H9 (cell line): Measurements from ENCODE around the gene ABCA1. TPM values are rescaled to one million over a fixed set of nuclear protein-coding genes. Genes with fewer than 3 reads are reported as not detected.

Experiments used
- DNase-seq: peaks from one replicate; pipeline ENCODE4 v3.0.0-alpha.2; 2017
- H2AFZ ChIP-seq: one replicate; pipeline ENCODE4 v1.6.1; 2013; ENCODE audit warnings: mild to moderate bottlenecking, low read length, control low read depth, moderate library complexity
- H2AK5ac ChIP-seq: 2 replicates; pipeline ENCODE4 v1.6.1; 2013; ENCODE audit warnings: low read length, control low read depth, mixed read lengths; ENCODE audit not compliant: insufficient read length
- H2BK120ac ChIP-seq: one replicate; pipeline ENCODE4 v1.6.1; 2013; ENCODE audit warnings: low read depth, mild to moderate bottlenecking, low read length, control low read depth, inconsistent platforms; ENCODE audit not compliant: poor library complexity, severe bottlenecking
- H2BK12ac ChIP-seq: 2 replicates; pipeline ENCODE4 v1.6.1; 2013; ENCODE audit warnings: low read length, control low read depth, mixed read lengths, low read depth; ENCODE audit not compliant: insufficient read length
- H2BK15ac ChIP-seq: 2 replicates; pipeline ENCODE4 v1.6.1; 2013; ENCODE audit warnings: low read depth, low read length, control low read depth
- H2BK20ac ChIP-seq: one replicate; pipeline ENCODE4 v1.6.1; 2013; ENCODE audit warnings: low read depth, mild to moderate bottlenecking, low read length, control low read depth, inconsistent platforms; ENCODE audit not compliant: poor library complexity, severe bottlenecking
- H2BK5ac ChIP-seq: 2 replicates; pipeline ENCODE4 v1.6.1; 2013; ENCODE audit warnings: low read length, control low read depth, mixed read lengths; ENCODE audit not compliant: insufficient read length
- H3K14ac ChIP-seq: 2 replicates; pipeline ENCODE4 v1.6.1; 2013; ENCODE audit warnings: low read length, control low read depth; ENCODE audit not compliant: insufficient read depth
- H3K18ac ChIP-seq: 2 replicates; pipeline ENCODE4 v1.6.1; 2013; ENCODE audit warnings: low read depth, mild to moderate bottlenecking, mixed read lengths, low read length, control low read depth; ENCODE audit not compliant: insufficient read length
- H3K23ac ChIP-seq: 2 replicates; pipeline ENCODE4 v1.6.1; 2013; ENCODE audit warnings: low read length, control low read depth, mixed read lengths, low read depth; ENCODE audit not compliant: insufficient read length
- H3K23me2 ChIP-seq: 2 replicates; pipeline ENCODE4 v1.6.1; 2013; ENCODE audit warnings: low read depth, mild to moderate bottlenecking, mixed read lengths, low read length, control low read depth; ENCODE audit not compliant: insufficient read length, poor library complexity, severe bottlenecking
- H3K27ac ChIP-seq: 2 replicates; pipeline ENCODE4 v1.5.1; 2013; ENCODE audit warnings: low read length, control low read depth, mixed read lengths, low read depth; ENCODE audit not compliant: insufficient read length
- H3K27me3 ChIP-seq: 2 replicates; pipeline ENCODE4 v1.6.1; 2013; ENCODE audit warnings: low read length, control low read depth, inconsistent platforms; ENCODE audit not compliant: insufficient read depth
- H3K4ac ChIP-seq: 2 replicates; pipeline ENCODE4 v1.6.1; 2013; ENCODE audit warnings: low read depth, mild to moderate bottlenecking, control low read depth, inconsistent platforms, low read length, moderate library complexity
- H3K4me1 ChIP-seq: 2 replicates; pipeline ENCODE4 v1.6.1; 2013; ENCODE audit warnings: low read length, control low read depth, inconsistent platforms; ENCODE audit not compliant: insufficient read depth
- H3K4me2 ChIP-seq: 2 replicates; pipeline ENCODE4 v1.6.1; 2013; ENCODE audit warnings: low read length, control low read depth, mixed read lengths; ENCODE audit not compliant: insufficient read length, insufficient read depth
- H3K56ac ChIP-seq: 2 replicates; pipeline ENCODE4 v1.6.1; 2013; ENCODE audit warnings: low read depth, mild to moderate bottlenecking, mixed read lengths, low read length, control low read depth; ENCODE audit not compliant: insufficient read length
- H3K79me1 ChIP-seq: 2 replicates; pipeline ENCODE4 v1.6.1; 2013; ENCODE audit warnings: low read depth, mild to moderate bottlenecking, moderate library complexity, low read length, control low read depth, inconsistent platforms; ENCODE audit not compliant: insufficient read depth, poor library complexity, severe bottlenecking
- H3K79me2 ChIP-seq: 2 replicates; pipeline ENCODE4 v1.6.1; 2013; ENCODE audit warnings: low read length, control low read depth, inconsistent platforms; ENCODE audit not compliant: insufficient read depth
- H3K9ac ChIP-seq: 2 replicates; pipeline ENCODE4 v1.6.1; 2013; ENCODE audit warnings: low read length, control low read depth, mixed read lengths; ENCODE audit not compliant: insufficient read length; ENCODE audit errors: extremely low read depth
- H3K9me3 ChIP-seq: one replicate; pipeline ENCODE4 v1.6.1; 2013; ENCODE audit warnings: low read depth, low read length, inconsistent platforms; ENCODE audit not compliant: control insufficient read depth
- H3T11ph ChIP-seq: one replicate; pipeline ENCODE4 v1.6.1; 2013; ENCODE audit warnings: mild to moderate bottlenecking, low read length, control low read depth, inconsistent platforms
- H4K20me1 ChIP-seq: one replicate; pipeline ENCODE4 v1.6.1; 2013; ENCODE audit not compliant: control insufficient read depth, insufficient read length, insufficient read depth
- H4K5ac ChIP-seq: 2 replicates; pipeline ENCODE4 v1.6.1; 2013; ENCODE audit warnings: low read depth, mild to moderate bottlenecking, mixed read lengths, low read length, control low read depth; ENCODE audit not compliant: insufficient read length
- H4K8ac ChIP-seq: replicated peaks from 2 replicates; pipeline ENCODE4 v1.6.1; 2013; ENCODE audit warnings: low read length, control low read depth, mixed read lengths, low read depth; ENCODE audit not compliant: insufficient read length
- H4K91ac ChIP-seq: 2 replicates; pipeline ENCODE4 v1.6.1; 2013; ENCODE audit warnings: low read depth, mild to moderate bottlenecking, moderate library complexity, mixed read lengths, low read length, control low read depth; ENCODE audit not compliant: insufficient read length
- H3K27ac Mint-ChIP-seq, 3 experiments: 2 replicates in 2 of 3; 3 replicates in 1 of 3; pipeline ENCODE4 v1.8.0; 2020 to 2021; ENCODE audit warnings: mixed read lengths in 3 of 3, mild to moderate bottlenecking in 1 of 3, moderate library complexity in 1 of 3
- H3K27me3 Mint-ChIP-seq: 2 replicates; pipeline ENCODE4 v1.8.0; 2021; ENCODE audit warnings: low read depth, mild to moderate bottlenecking, moderate library complexity, mixed read lengths
- H3K36me3 Mint-ChIP-seq, 3 experiments: 2 replicates in 2 of 3; 3 replicates in 1 of 3; pipeline ENCODE4 v1.8.0; 2020 to 2021; ENCODE audit warnings: low read depth in 3 of 3, mixed read lengths in 3 of 3; ENCODE audit not compliant: insufficient read depth in 1 of 3
- H3K4me1 Mint-ChIP-seq, 2 experiments: 2 replicates each; pipeline ENCODE4 v1.8.0; 2020; ENCODE audit warnings: mixed read lengths in 2 of 2
- H3K4me3 Mint-ChIP-seq, 2 experiments: 2 replicates in 1 of 2; 3 replicates in 1 of 2; pipeline ENCODE4 v1.8.0; 2020 to 2021; ENCODE audit warnings: mild to moderate bottlenecking in 2 of 2, mixed read lengths in 2 of 2, moderate library complexity in 1 of 2
- H3K9me3 Mint-ChIP-seq, 2 experiments: 2 replicates in 1 of 2; 3 replicates in 1 of 2; pipeline ENCODE4 v1.8.0; 2020; ENCODE audit warnings: mild to moderate bottlenecking in 2 of 2, mixed read lengths in 2 of 2, moderate library complexity in 1 of 2
- WGBS: extraction: QIAGEN DNeasy Blood & Tissue Kit; methylation state at CpG from one replicate; pipeline ENCODE4 v1.1.7; 2013; ENCODE audit warnings: missing lambda C conversion rate, low lambda C conversion rate, mixed read lengths; ENCODE audit not compliant: insufficient read length; ENCODE audit errors: extremely low coverage; 5-methylcytosine and 5-hydroxymethylcytosine counted together
- total RNA-seq: library from RNA; stranded (reverse); gene quantifications from 2 replicates; pipeline ENCODE4 v1.2.1, GENCODE V29; 2021
- TF ChIP-seq, protein P1 (sequence below): fragments of 200-600 bp; sonication (generic); conservative IDR thresholded peaks from 3 replicates; pipeline ENCODE4 v1.8.0; 2021; ENCODE audit warnings: antibody characterized with exemption, mild to moderate bottlenecking

ABCA1 gene
- total RNA-seq, 1 experiment from 2014 or later, result 16.6 TPM

DNA sequence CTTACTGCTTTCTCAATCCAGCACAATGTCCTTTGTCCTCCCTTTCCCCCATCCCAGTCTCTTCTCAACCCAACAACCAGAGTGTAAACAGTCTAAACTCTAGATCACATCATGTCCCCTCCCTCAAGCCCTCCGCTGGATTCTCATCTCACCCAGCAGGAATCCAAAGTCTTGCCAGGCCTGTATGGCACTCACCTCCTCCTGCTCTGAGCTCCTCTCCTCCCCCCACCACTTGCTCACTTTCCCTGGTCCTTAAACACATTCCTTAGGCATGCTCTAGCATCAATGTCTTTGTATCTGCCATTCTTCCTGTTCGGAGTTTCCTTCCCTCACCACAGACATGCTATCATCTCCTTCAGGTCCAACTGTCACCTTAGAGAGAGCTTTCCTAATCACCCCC, 85.3 kb downstream of the ABCA1 start:
- no peaks in the 10 kb centered on the region for H3K79me2 ChIP-seq
- no peak overlapping the region for H4K8ac ChIP-seq
- H3K23ac ChIP-seq, result no peak overlapping the region
- H2BK12ac ChIP-seq, result no peak overlapping the region
- H3K4me3 Mint-ChIP-seq, result no peak overlapping the region
- H3K27ac ChIP-seq, result no peak overlapping the region
- DNase-seq, result no peak
- H3K18ac ChIP-seq, result no peak overlapping the region
- H3K14ac ChIP-seq, result no peak overlapping the region
- TF ChIP-seq, protein P1, sequence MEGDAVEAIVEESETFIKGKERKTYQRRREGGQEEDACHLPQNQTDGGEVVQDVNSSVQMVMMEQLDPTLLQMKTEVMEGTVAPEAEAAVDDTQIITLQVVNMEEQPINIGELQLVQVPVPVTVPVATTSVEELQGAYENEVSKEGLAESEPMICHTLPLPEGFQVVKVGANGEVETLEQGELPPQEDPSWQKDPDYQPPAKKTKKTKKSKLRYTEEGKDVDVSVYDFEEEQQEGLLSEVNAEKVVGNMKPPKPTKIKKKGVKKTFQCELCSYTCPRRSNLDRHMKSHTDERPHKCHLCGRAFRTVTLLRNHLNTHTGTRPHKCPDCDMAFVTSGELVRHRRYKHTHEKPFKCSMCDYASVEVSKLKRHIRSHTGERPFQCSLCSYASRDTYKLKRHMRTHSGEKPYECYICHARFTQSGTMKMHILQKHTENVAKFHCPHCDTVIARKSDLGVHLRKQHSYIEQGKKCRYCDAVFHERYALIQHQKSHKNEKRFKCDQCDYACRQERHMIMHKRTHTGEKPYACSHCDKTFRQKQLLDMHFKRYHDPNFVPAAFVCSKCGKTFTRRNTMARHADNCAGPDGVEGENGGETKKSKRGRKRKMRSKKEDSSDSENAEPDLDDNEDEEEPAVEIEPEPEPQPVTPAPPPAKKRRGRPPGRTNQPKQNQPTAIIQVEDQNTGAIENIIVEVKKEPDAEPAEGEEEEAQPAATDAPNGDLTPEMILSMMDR, result no peak
- no peak overlapping the region for H3K4me2 ChIP-seq
- no peaks in the 10 kb centered on the region for H4K20me1 ChIP-seq
- H2BK120ac ChIP-seq, result no peak overlapping the region
- no peaks in the 10 kb centered on the region for H3K27me3 Mint-ChIP-seq
- WGBS, result no CpG with 5 or more reads among the region's 2 CpGs
- no peak overlapping the region for H3T11ph ChIP-seq
- H2BK5ac ChIP-seq, result no peak overlapping the region
- H4K5ac ChIP-seq, result no peak overlapping the region
- H2AK5ac ChIP-seq, result no peak overlapping the region
- no peaks in the 10 kb centered on the region; the same call in 1 of the 2 replicates for H3K4me1 ChIP-seq
- no peak overlapping the region for H2BK20ac ChIP-seq
- H4K91ac ChIP-seq, result no peak overlapping the region
- peaks cover 10 to 21% of the 10 kb centered on the region in 2 experiments for H3K4me1 Mint-ChIP-seq
- H3K27me3 ChIP-seq, result no peaks in the 10 kb centered on the region; the same call in 1 of the 2 replicates
- H3K23me2 ChIP-seq, result no peaks in the 10 kb centered on the region
- peaks cover 1 to 10% (median 8%) of the 10 kb centered on the region in 3 experiments; a peak in 3 of 7 replicates for H3K36me3 Mint-ChIP-seq
- H3K4ac ChIP-seq, result no peak overlapping the region
- no peak overlapping the region for H3K27ac Mint-ChIP-seq
- no peaks in the 10 kb centered on the region for H3K9me3 ChIP-seq
- H3K56ac ChIP-seq, result no peak overlapping the region
- H2BK15ac ChIP-seq, result no peak overlapping the region
- H2AFZ ChIP-seq, result no peak overlapping the region
- no peaks in the 10 kb centered on the region for H3K9me3 Mint-ChIP-seq
- H3K9ac ChIP-seq, result no peak overlapping the region
- H3K79me1 ChIP-seq, result no peaks in the 10 kb centered on the region
